ENCODE data around the gene FYN.

FYN gene

DNA sequence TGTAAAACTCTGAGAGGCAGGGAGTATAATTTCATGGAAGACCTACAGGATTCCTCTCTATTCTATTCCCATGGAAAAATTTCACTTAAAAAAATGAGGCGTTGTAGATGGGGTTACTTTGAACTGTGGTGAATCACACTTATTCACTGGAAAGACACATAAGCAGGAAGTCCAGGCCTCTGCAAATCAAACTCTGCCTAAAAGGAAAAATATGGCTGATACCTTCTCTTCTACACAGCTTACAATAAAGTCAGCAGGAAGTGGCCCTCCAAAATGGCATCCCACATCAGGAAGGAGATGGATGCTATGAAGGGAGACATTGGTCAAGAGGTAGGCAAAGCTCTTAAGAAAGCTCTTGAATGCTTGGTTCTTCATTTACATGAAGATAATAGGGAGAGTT, 115.9 kb downstream of the FYN start:
- Histone ChIP-seq H3K27ac (ENCODE audit: insufficient read depth in 1 of 2, low read depth in 1 of 2, low read length in 2 of 2, poor library complexity in 1 of 2, severe bottlenecking in 2 of 2) (no peak overlapping the region), H3K4me3 (ENCODE audit: control insufficient read depth in 1 of 7, extremely low read depth in 1 of 7, insufficient read depth in 4 of 7, low read depth in 2 of 7, low read length in 6 of 7) (no peak overlapping the region), H3K9me3 (ENCODE audit: control extremely low read depth in 1 of 5, control insufficient read depth in 4 of 5, insufficient read depth in 2 of 5, low read depth in 1 of 5, low read length in 4 of 5) (no peaks in the 10 kb centered on the region), H3K27me3 (replicated peaks in 2 of 5; ENCODE audit: control insufficient read depth in 4 of 5, insufficient read depth in 5 of 5, low read length in 4 of 5) (no peaks in the 10 kb centered on the region), H3K4me1 (ENCODE audit: control extremely low read depth in 1 of 4, control insufficient read depth in 4 of 4, insufficient read depth in 4 of 4, low read length in 3 of 4) (peaks cover 4 to 46% (median 35%) of the 10 kb centered on the region in 4 experiments), H3K36me3 (ENCODE audit: control insufficient read depth in 4 of 4, insufficient read depth in 4 of 4, low read length in 3 of 4) (no peaks in the 10 kb centered on the region)
- ChIA-PET CTCF (interaction anchor here (0.6 to 1.2 kb wide), 2 partner anchors 10 to 208 kb away, joined by 3 read pairs; no protein-coding TSS in a partner anchor), POLR2A (no interaction called here)
- WGBS (ENCODE audit: insufficient coverage), result no CpG with 5 or more reads among the region's 1 CpG
- no peak for DNase-seq

DNA sequence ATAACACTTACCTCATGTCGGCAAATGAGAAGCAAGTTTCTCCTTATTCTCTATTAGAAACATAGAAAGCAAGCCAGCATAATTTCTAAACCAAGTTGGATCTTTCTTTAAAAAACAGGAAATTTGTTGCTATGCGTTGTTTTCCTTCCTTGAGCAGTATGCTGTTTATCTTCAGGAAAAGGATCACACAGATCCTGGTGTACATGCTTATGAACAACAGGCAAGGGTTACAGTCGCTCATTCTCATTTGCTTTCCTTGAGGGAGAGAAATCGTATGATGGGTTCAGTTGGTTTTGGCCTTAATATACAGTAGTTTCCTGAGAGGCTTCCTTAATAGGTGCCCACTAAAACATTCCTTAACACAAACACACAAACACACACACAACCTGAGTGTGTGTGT, 118.8 kb downstream of the FYN start:
- H3K9me3 ChIP-seq (ENCODE audit: control extremely low read depth in 1 of 5, control insufficient read depth in 4 of 5, insufficient read depth in 2 of 5, low read depth in 1 of 5, low read length in 4 of 5), result no peaks in the 10 kb centered on the region
- H3K27ac ChIP-seq (ENCODE audit: insufficient read depth in 1 of 2, low read depth in 1 of 2, low read length in 2 of 2, poor library complexity in 1 of 2, severe bottlenecking in 2 of 2), result no peak overlapping the region
- POLR2A ChIA-PET, result interaction anchor here (0.7 kb wide), 1 partner anchor 9 kb away, joined by 3 read pairs; no protein-coding TSS in a partner anchor
- CTCF ChIA-PET, result interaction anchor here (1.1 kb wide), 1 partner anchor 45 kb away, joined by 6 read pairs; no protein-coding TSS in a partner anchor
- DNase-seq, result no peak
- 93% methylated on average over 2 of the region's 4 CpGs for WGBS (ENCODE audit: insufficient coverage)
- H3K4me3 ChIP-seq (ENCODE audit: control insufficient read depth in 1 of 7, extremely low read depth in 1 of 7, insufficient read depth in 4 of 7, low read depth in 2 of 7, low read length in 6 of 7), result no peak overlapping the region
- H3K27me3 ChIP-seq (replicated peaks in 2 of 5; ENCODE audit: control insufficient read depth in 4 of 5, insufficient read depth in 5 of 5, low read length in 4 of 5), result no peaks in the 10 kb centered on the region
- peaks cover 7 to 29% (median 16%) of the 10 kb centered on the region in 4 experiments for H3K4me1 ChIP-seq (ENCODE audit: control extremely low read depth in 1 of 4, control insufficient read depth in 4 of 4, insufficient read depth in 4 of 4, low read length in 3 of 4)
- no peaks in the 10 kb centered on the region for H3K36me3 ChIP-seq (ENCODE audit: control insufficient read depth in 4 of 4, insufficient read depth in 4 of 4, low read length in 3 of 4)

DNA sequence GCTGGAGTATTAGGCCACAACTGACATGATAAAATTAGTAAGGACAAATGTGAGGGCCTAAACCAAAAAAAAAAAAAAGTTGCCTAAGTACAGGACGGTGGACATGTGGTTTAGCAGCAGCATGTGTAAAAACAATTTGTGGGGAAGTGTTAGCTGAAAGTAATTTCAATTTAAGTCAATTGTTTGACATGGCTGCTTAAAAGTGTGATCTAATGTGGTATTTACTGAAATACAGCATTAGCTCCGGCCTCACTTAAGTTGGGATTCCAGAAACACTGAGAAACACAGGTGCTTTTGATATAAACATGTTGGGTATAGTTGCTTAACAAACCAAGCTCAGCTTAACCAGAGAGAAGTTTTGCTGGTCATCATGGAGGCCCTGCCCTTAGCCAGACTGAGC, 119.7 kb downstream of the FYN start:
- POLR2A ChIA-PET, result no interaction called here
- no peaks in the 10 kb centered on the region for H3K27me3 ChIP-seq (replicated peaks in 2 of 5; ENCODE audit: control insufficient read depth in 4 of 5, insufficient read depth in 5 of 5, low read length in 4 of 5)
- H3K36me3 ChIP-seq (ENCODE audit: control insufficient read depth in 4 of 4, insufficient read depth in 4 of 4, low read length in 3 of 4), result no peaks in the 10 kb centered on the region
- 57% methylated on average over 2 of the region's 2 CpGs for WGBS (ENCODE audit: insufficient coverage)
- no peaks in the 10 kb centered on the region for H3K9me3 ChIP-seq (ENCODE audit: control extremely low read depth in 1 of 5, control insufficient read depth in 4 of 5, insufficient read depth in 2 of 5, low read depth in 1 of 5, low read length in 4 of 5)
- no peak for DNase-seq
- H3K4me3 ChIP-seq (ENCODE audit: control insufficient read depth in 1 of 7, extremely low read depth in 1 of 7, insufficient read depth in 4 of 7, low read depth in 2 of 7, low read length in 6 of 7), result no peak overlapping the region
- no peak overlapping the region for H3K27ac ChIP-seq (ENCODE audit: insufficient read depth in 1 of 2, low read depth in 1 of 2, low read length in 2 of 2, poor library complexity in 1 of 2, severe bottlenecking in 2 of 2)
- peaks cover 6 to 21% (median 9%) of the 10 kb centered on the region in 4 experiments for H3K4me1 ChIP-seq (ENCODE audit: control extremely low read depth in 1 of 4, control insufficient read depth in 4 of 4, insufficient read depth in 4 of 4, low read length in 3 of 4)
- CTCF ChIA-PET, result interaction anchor here (1.1 to 1.5 kb wide), 3 partner anchors 11 to 44 kb away, joined by 3 to 6 read pairs (median 5); no protein-coding TSS in a partner anchor

DNA sequence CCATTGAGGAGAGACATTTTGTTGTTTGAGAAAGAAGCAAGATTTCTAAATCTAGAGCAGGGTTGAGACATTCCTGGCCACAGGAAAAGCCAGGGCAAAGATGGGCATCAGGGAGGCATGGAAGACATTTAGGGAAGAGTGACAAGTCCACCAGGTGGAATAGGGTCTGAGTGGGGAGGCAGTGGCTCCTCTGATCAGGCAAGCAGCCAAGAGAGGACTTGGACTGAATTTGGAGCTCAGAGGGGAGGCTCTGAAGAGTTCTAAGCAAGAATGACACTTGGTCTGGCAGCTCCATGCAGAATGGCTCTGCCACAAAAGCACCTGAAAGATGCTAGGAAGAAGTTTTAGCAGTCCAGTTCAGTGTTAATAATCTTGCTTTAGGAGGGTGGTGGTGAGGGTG, 120.8 kb downstream of the FYN start:
- Histone ChIP-seq H3K4me3 (ENCODE audit: control insufficient read depth in 1 of 7, extremely low read depth in 1 of 7, insufficient read depth in 4 of 7, low read depth in 2 of 7, low read length in 6 of 7) (no peak overlapping the region), H3K27ac (ENCODE audit: insufficient read depth in 1 of 2, low read depth in 1 of 2, low read length in 2 of 2, poor library complexity in 1 of 2, severe bottlenecking in 2 of 2) (no peak overlapping the region)

DNA sequence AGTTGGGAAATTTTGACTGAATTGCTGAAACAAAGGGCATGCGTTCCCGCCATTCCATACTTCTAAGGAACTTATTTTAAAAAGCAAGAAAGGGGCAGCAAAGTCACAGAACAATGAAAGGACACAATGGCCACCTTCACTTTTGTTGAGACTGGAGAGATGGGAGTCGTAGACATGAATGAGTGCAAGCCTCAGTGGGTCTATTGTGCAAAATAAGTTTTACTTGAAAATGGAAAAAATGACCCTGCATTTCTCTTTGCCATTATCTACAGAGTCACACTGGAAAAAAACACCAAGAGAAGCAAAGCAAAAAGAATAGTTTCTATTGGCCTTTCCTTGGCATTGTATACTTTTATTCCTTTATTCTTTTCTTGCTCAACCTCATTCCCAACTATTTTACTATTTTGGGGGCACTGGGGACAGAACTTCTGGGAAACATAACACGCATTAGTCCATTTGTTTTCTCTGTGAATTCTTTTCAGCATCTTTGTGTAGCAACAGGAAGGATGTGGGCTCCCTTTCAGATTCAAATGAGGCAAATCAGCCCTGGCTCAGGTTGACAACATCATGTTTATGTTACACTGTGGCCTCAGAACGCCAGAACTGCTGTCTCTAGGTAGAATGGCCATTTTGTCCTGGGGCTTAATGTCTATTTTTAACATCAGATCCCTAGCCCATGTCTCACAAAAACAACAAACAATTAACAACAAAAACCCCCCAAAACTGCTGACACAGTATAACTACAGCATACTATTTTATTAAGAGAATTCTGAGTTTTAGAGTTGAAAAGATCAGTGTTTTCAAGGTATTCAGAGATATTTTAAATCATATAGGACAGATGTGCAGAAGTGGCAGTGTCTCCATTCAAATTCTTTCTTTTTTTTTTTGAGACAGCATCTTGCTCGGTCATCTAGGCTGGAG, 122.2 kb downstream of the FYN start:
- DNase-seq, result peak; percentile 31 to 91 (median 84)
- POLR2A ChIA-PET, result no interaction called here

More for the DNA sequence above, 120.8 kb downstream of the FYN start:
- H3K4me1 ChIP-seq (ENCODE audit: control extremely low read depth in 1 of 4, control insufficient read depth in 4 of 4, insufficient read depth in 4 of 4, low read length in 3 of 4), result peaks cover 8 to 24% (median 11%) of the 10 kb centered on the region in 4 experiments
- no peaks in the 10 kb centered on the region for H3K36me3 ChIP-seq (ENCODE audit: control insufficient read depth in 4 of 4, insufficient read depth in 4 of 4, low read length in 3 of 4)
- CTCF ChIA-PET, result interaction anchor here (1.0 to 1.4 kb wide), 2 partner anchors 12 to 289 kb away, joined by 3 to 4 read pairs; no protein-coding TSS in a partner anchor
- no peaks in the 10 kb centered on the region for H3K9me3 ChIP-seq (ENCODE audit: control extremely low read depth in 1 of 5, control insufficient read depth in 4 of 5, insufficient read depth in 2 of 5, low read depth in 1 of 5, low read length in 4 of 5)
- no peak for DNase-seq
- POLR2A ChIA-PET, result no interaction called here
- no peaks in the 10 kb centered on the region for H3K27me3 ChIP-seq (replicated peaks in 2 of 5; ENCODE audit: control insufficient read depth in 4 of 5, insufficient read depth in 5 of 5, low read length in 4 of 5)

DNA sequence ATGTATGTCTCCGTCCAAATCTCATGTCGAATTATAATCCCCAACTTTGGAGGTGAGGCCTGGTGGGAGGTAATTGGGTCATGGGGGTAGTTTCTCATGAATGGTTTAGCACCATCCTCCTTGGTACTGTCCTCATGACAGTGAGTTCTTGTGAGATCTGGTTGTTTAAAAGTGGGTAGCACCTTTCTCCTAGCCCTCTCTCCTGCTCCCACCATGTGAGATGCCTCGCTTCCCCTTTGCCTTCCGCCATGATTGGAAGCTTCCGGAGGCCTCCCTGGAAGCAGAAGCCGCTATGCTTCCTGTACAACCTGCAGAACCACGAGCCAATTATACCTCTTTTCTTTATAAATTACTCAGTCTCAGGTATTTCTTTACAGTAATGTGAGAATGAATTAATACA, 123.1 kb downstream of the FYN start:
- POLR2A ChIA-PET, result no interaction called here
- H3K4me1 ChIP-seq (ENCODE audit: control extremely low read depth in 1 of 4, control insufficient read depth in 4 of 4, insufficient read depth in 4 of 4, low read length in 3 of 4), result peaks cover 8 to 24% (median 11%) of the 10 kb centered on the region in 4 experiments
- WGBS (ENCODE audit: insufficient coverage), result no CpG with 5 or more reads among the region's 7 CpGs
- no peaks in the 10 kb centered on the region for H3K27me3 ChIP-seq (replicated peaks in 2 of 5; ENCODE audit: control insufficient read depth in 4 of 5, insufficient read depth in 5 of 5, low read length in 4 of 5)
- no peak overlapping the region for H3K4me3 ChIP-seq (ENCODE audit: control insufficient read depth in 1 of 7, extremely low read depth in 1 of 7, insufficient read depth in 4 of 7, low read depth in 2 of 7, low read length in 6 of 7)
- no peaks in the 10 kb centered on the region for H3K36me3 ChIP-seq (ENCODE audit: control insufficient read depth in 4 of 4, insufficient read depth in 4 of 4, low read length in 3 of 4)
- H3K9me3 ChIP-seq (ENCODE audit: control extremely low read depth in 1 of 5, control insufficient read depth in 4 of 5, insufficient read depth in 2 of 5, low read depth in 1 of 5, low read length in 4 of 5), result no peaks in the 10 kb centered on the region
- CTCF ChIA-PET, result interaction anchor here (1.0 kb wide), 1 partner anchor 24 kb away, joined by 3 read pairs; no protein-coding TSS in a partner anchor
- H3K27ac ChIP-seq (ENCODE audit: insufficient read depth in 1 of 2, low read depth in 1 of 2, low read length in 2 of 2, poor library complexity in 1 of 2, severe bottlenecking in 2 of 2), result no peak overlapping the region
- no peak for DNase-seq

More for the DNA sequence above, 122.2 kb downstream of the FYN start:
- 42% methylated on average over 5 of the region's 6 CpGs for WGBS (ENCODE audit: insufficient coverage)
- H3K27ac ChIP-seq (ENCODE audit: insufficient read depth in 1 of 2, low read depth in 1 of 2, low read length in 2 of 2, poor library complexity in 1 of 2, severe bottlenecking in 2 of 2), result no peak overlapping the region
- H3K9me3 ChIP-seq (ENCODE audit: control extremely low read depth in 1 of 5, control insufficient read depth in 4 of 5, insufficient read depth in 2 of 5, low read depth in 1 of 5, low read length in 4 of 5), result no peaks in the 10 kb centered on the region
- H3K4me1 ChIP-seq (ENCODE audit: control extremely low read depth in 1 of 4, control insufficient read depth in 4 of 4, insufficient read depth in 4 of 4, low read length in 3 of 4), result peaks cover 8 to 24% (median 11%) of the 10 kb centered on the region in 4 experiments
- CTCF ChIA-PET, result no interaction called here
- no peaks in the 10 kb centered on the region for H3K36me3 ChIP-seq (ENCODE audit: control insufficient read depth in 4 of 4, insufficient read depth in 4 of 4, low read length in 3 of 4)
- no peaks in the 10 kb centered on the region for H3K27me3 ChIP-seq (replicated peaks in 2 of 5; ENCODE audit: control insufficient read depth in 4 of 5, insufficient read depth in 5 of 5, low read length in 4 of 5)
- H3K4me3 ChIP-seq (ENCODE audit: control insufficient read depth in 1 of 7, extremely low read depth in 1 of 7, insufficient read depth in 4 of 7, low read depth in 2 of 7, low read length in 6 of 7), result peak overlapping the region in 1 of 7 experiments; percentile 12

DNA sequence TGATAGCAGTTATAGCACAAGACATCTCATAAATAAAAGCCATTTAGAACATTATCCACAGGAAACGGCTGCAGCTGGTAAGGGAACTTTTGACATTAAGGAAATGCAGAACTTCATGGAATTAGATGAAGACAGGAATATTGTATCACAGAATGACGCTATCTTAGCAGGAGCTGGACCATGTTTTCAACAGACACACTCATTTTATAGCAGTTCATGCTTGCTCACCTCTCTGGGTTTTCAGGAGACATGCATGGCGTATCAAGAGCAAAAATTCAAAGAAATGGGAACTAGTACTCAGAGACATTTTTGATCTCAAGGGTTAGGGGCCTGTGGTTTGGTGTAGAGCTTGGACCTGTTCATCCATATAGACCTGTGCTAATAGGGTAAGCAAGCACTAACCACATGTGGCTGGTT, 125.0 kb downstream of the FYN start:
- ChIA-PET CTCF (interaction anchor here (0.8 to 1.5 kb wide), 4 partner anchors 9 to 36 kb away, joined by 3 to 5 read pairs (median 4); no protein-coding TSS in a partner anchor), POLR2A (no interaction called here)
- Histone ChIP-seq H3K9me3 (ENCODE audit: control extremely low read depth in 1 of 5, control insufficient read depth in 4 of 5, insufficient read depth in 2 of 5, low read depth in 1 of 5, low read length in 4 of 5) (no peaks in the 10 kb centered on the region), H3K36me3 (ENCODE audit: control insufficient read depth in 4 of 4, insufficient read depth in 4 of 4, low read length in 3 of 4) (no peaks in the 10 kb centered on the region), H3K27me3 (replicated peaks in 2 of 5; ENCODE audit: control insufficient read depth in 4 of 5, insufficient read depth in 5 of 5, low read length in 4 of 5) (no peaks in the 10 kb centered on the region), H3K4me3 (ENCODE audit: control insufficient read depth in 1 of 7, extremely low read depth in 1 of 7, insufficient read depth in 4 of 7, low read depth in 2 of 7, low read length in 6 of 7) (no peak overlapping the region), H3K27ac (ENCODE audit: insufficient read depth in 1 of 2, low read depth in 1 of 2, low read length in 2 of 2, poor library complexity in 1 of 2, severe bottlenecking in 2 of 2) (no peak overlapping the region), H3K4me1 (ENCODE audit: control extremely low read depth in 1 of 4, control insufficient read depth in 4 of 4, insufficient read depth in 4 of 4, low read length in 3 of 4) (peaks cover 8 to 19% (median 11%) of the 10 kb centered on the region in 4 experiments)
- WGBS (ENCODE audit: insufficient coverage), result 25% methylated on average over 2 of the region's 3 CpGs
- peak in 2 of 3 donors; percentile 30 to 55 for DNase-seq

Data from common myeloid progenitor, CD34-positive (primary cell).